GM12891 (cell line): ENCODE results near the gene ADPRH.
A peak's percentile ranks its signal among the peaks of the same experiment; 100 is the strongest.
"Not testable (repeated sequence)": the region's sequence is repeated elsewhere in the genome, so short reads cannot be mapped to it uniquely, and the experiment has no call there.

ENCODE experiments used
- DNase-seq: peaks from one replicate; pipeline ENCODE4 v3.0.0; 2011; ENCODE audit warnings: low spot score; ENCODE audit not compliant: insufficient read length
- FAIRE-seq: peaks from 2 replicates; lab custom pipeline; 2011; peaks lifted over from hg19 to GRCh38; lab: Jason Lieb, UNC
- PAX5 ChIP-seq: IDR thresholded peaks from 2 replicates; pipeline ENCODE4 v1.6.1; 2011; ENCODE audit warnings: low read length, moderate library complexity, mild to moderate bottlenecking; ENCODE audit not compliant: insufficient read depth, severe bottlenecking
- POLR2A ChIP-seq: IDR thresholded peaks from 2 replicates; pipeline ENCODE4 v1.6.1; 2011; ENCODE audit warnings: low read depth, low read length, control low read depth
- POLR2AphosphoS5 ChIP-seq: IDR thresholded peaks from 2 replicates; pipeline ENCODE4 v1.6.1; 2011; ENCODE audit warnings: low read depth, low read length, control low read depth
- POU2F2 ChIP-seq: IDR thresholded peaks from 2 replicates; pipeline ENCODE4 v1.6.1; 2011; ENCODE audit warnings: low read depth, mild to moderate bottlenecking, control low read depth, low read length, moderate library complexity
- SPI1 ChIP-seq: IDR thresholded peaks from 2 replicates; pipeline ENCODE4 v1.6.1; 2011; ENCODE audit warnings: low read depth, low read length, control low read depth
- TAF1 ChIP-seq: IDR thresholded peaks from 2 replicates; pipeline ENCODE4 v1.6.1; 2011; ENCODE audit warnings: low read depth, low read length, control low read depth

The ADPRH gene

DNA sequence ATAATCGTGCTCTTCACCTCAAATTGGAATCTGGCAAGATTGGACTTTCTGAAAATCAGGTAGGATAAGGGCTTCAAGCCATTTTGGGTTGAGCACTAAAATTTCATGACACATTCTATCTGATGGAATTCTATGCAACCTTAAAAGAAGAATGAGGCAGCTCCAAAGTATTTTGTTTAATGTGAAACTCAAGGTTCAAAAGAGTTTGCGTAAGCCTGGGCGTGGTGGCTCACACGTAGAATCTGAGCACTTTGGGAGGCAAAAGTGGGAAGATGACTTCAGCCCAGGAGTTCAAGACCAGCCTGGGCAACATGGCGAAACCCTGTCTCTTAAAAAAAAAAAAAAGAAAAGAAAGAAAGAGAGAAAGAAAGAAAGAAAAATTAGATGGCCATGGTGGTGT, 14.8 kb downstream of the ADPRH start:
- no peak for FAIRE-seq
- DNase-seq, result no peak
- TF ChIP-seq TAF1, result no peak
- TF ChIP-seq POLR2A, result no peak
- TF ChIP-seq SPI1, result no peak
- no peak for TF ChIP-seq POU2F2
- TF ChIP-seq POLR2AphosphoS5, result no peak
- no peak for TF ChIP-seq PAX5

- not testable (repeated sequence) for FAIRE-seq, DNase-seq
Measured at GRCh38 chr3:119594929-119595328, 15.6 kb downstream of the ADPRH start.

DNA sequence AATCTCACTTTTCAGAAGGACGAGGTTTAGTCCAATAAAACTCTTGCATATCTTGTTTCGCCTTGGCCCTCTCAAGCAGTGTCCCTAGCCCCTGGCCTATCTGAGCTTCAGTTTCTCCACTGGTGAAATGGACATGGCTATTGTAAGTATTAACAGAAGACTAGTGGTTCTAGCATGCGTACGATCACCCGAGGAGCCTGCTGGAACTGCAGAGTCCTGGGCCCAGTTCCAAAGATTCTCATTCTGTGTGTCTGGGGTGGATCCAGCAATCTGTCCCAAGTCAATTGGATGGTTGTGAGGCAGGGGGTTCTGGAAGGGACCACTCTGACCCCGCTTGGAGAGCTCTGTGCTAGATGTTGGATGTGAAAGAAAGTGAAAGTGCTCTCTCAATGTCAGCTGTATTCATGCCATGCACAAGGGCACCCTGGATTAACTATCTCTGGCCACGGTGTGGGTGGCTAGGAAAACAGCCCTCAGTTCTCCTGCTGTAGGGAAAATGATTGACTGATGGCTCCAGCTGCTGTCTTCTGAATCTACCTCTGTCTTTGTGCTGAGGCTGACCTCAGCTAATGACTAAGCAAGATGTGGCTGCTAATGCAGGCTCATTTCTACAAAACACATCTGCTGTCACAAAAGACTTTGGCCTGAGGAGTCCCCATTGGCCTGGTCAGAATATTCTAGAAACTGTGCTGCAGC, 16.5 kb downstream of the ADPRH start:
- TF ChIP-seq TAF1 (peak; percentile 14; the same call in 1 of the 2 replicates), SPI1 (no peak)
- FAIRE-seq (peak; percentile 69), DNase-seq (no peak)

- FAIRE-seq (peak; percentile 90), DNase-seq (no peak)
- TF ChIP-seq POLR2AphosphoS5 (no peak), POLR2A (peak; percentile 44; the same call in 1 of the 2 replicates), SPI1 (no peak), TAF1 (peak; percentile 6; the same call in 1 of the 2 replicates)
Measured at GRCh38 chr3:119596398-119596797, 17.1 kb downstream of the ADPRH start.

DNA sequence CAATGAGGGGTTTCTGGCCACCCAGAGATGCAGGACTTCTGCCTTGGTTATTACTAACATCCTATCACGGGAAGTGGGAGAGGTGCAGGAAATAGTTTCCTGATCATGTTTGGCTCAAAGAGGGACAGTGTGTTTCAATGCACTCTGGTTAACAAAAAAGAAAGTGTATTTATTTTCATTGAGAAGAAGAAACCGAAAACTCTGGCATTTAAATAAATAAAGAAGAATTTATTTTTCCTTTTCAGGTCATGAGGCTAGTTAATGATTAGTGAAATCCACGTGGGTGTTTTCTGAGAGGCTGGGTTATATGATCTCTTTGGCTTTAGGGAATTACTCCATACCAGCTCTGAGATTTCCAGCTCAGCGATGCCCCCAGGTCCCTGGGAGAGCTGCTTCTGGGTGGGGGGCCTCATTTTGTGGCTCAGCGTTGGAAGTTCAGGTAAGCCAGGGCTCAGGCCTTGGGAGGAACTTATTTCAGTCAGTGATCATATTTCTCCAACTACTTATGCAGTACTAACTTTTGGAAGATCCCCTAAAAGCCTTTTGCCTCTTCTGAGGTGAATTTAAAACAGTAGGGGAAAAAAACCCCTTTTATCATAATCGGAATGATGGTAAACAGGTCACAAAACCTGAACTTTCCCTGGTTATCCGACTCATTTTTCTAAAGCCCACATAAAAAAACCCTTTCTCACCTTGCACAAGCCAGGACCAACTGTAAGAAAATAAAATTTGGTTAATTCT, 18.4 kb downstream of the ADPRH start, which contains the start of gene PLA1A:
PLA1A (plus strand) TSS at position 338 of the 741 bp plus-strand sequence; CDS start at position 367, 29 bp downstream.
- no peak for DNase-seq
- peak; percentile 26 for FAIRE-seq
- TF ChIP-seq TAF1 (no peak), POU2F2 (no peak), PAX5 (no peak), POLR2A (peak; percentile 49; the same call in 1 of the 2 replicates), POLR2AphosphoS5 (peak; percentile 63; the same call in 1 of the 2 replicates), SPI1 (no peak)

DNA sequence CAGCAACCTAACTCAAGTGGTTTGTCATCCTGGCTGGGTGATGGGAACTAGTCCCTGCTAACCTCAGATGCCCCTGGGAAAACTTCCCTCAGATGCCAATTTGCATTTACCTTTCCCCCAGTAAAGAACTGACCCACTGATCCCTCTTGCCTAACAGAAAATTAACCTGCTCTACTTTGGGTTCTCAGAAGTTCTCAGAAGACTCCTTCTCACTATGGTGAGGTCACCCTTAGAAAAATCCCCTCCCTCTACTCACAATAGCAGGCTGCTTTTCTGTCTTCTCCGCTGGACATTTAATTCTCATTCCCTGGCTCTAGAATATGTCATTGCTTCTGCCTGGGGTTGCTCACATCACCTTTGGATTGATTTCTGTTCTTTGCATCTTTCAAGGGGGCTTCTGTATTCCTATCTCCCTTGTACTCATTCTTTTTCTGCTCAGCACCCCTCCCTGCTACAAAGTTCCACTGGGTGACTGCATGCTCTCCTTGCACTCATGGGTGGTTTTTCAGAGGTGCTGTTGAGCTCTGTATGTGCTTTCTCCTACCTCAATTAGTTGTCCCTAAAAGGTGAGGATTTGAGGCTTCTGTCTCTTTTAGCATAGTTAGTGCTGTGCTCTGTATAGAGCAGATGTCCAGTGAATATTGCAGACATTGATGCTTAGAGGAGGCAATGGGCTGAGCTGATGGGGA, 19.3 kb downstream of the ADPRH start:
- DNase-seq (no peak), FAIRE-seq (peak; percentile 82)
- TF ChIP-seq POU2F2 (peak; percentile 94), POLR2A (no peak; the same call in 1 of the 2 replicates)

DNA sequence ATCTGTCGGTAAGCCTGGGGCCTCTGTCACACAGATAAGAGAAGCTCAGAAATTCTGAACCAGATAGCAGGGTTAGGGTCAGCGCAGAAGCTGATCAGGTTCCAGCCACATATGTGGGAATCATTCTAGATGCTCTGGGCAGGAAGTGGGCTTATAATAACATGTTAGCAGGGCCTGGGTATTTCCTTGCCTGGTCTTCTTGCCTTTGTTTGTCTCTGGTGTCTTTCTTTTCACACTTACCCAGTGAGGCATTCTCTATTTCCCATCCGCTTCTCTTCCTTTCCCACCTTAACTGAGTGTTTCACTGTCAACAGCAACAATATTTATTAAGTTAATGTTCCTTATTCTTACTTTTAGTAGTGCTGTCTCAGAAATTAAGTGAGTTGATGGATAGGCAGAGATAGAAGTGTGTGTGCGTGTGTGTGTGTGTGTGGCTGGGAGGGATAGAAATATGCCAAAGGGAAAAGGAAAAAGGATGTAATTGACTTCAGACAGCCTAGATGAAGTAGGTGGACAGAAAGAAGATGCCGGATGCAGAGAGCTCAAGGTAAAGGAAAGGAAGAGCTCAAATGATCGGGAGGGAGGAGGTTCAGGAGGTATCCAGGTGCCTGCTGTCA, 20.4 kb downstream of the ADPRH start:
- FAIRE-seq (peak; percentile 47), DNase-seq (no peak)
- no peak for TF ChIP-seq POU2F2
- TF ChIP-seq PAX5, result no peak
- TF ChIP-seq POLR2A, result no peak
- TF ChIP-seq SPI1, result peak; percentile 16; the same call in 1 of the 2 replicates
- no peak for TF ChIP-seq POLR2AphosphoS5
- no peak for TF ChIP-seq TAF1

DNA sequence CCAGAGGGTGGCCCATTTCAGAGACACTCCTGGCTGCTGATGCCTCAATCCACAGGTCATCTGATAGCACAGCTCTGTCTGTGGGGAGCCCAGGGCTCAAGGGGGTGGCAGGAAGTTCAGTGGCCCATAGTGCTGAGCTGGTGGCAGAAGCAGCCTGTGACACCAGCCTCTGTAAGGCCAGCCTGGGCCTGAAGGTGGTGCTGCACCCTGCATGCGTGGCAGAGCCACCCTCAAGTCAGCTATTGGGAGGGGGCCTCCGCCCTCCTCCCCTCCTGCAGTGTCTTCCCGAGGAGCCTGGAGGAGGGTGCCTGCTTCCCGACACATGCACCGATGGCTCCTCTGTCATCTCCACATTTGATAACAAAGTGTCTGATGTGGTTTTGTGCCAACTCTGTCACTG, 21.4 kb downstream of the ADPRH start:
- DNase-seq (no peak), FAIRE-seq (peak; percentile 93)
- no peak for TF ChIP-seq POLR2A
- no peak for TF ChIP-seq SPI1
- TF ChIP-seq PAX5, result no peak
- TF ChIP-seq POLR2AphosphoS5, result peak; percentile 45; the same call in 1 of the 2 replicates
- peak; percentile 52; the same call in 1 of the 2 replicates for TF ChIP-seq TAF1
- TF ChIP-seq POU2F2, result 0 out of 2 replicates have a peak, but pooled peaks have one; percentile 42

DNA sequence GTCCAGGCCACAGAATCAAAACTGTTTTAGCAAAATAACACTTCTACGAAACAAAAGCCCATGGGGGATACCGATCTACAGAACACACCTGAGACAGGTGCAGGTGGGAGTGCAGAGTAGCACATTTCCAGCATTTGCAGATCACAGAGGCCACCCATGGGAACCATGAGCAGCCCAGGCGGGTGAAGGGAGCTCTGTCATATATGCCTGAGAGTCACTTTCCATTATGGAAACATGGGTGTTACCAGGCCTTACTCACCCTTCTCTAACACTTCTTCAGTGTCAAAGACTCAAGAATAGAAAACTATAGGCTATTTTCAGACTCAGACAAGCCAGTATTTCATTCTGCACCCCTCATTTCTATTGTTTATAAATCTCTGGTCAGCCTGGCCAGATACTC, 21.9 kb downstream of the ADPRH start:
- no peak for TF ChIP-seq POLR2A
- TF ChIP-seq POU2F2, result no peak
- TF ChIP-seq TAF1, result no peak
- no peak for TF ChIP-seq POLR2AphosphoS5
- no peak for TF ChIP-seq SPI1
- TF ChIP-seq PAX5, result no peak
- no peak for FAIRE-seq

DNA sequence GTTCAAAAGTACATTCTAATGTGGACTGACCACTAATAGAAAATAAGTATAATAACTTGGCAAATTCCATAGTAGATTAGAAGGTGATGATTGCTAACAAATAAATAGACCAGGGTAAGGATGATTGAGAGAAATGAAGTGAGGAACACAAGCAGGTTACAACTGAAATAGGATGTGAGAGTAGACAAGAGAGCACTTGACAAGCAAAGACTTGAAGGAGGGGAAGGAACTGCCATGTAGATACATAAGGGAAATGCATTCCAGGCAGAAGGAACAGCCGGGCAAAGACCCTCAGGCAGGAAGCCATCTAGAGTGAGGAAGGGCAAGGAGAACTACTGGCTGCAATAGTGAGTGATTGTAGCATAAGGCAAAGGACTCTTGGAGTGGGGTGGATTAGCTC, 23.4 kb downstream of the ADPRH start:
- TF ChIP-seq POU2F2 (no peak), SPI1 (peak; percentile 65; the same call in 1 of the 2 replicates), TAF1 (no peak)
- DNase-seq, result no peak
- FAIRE-seq, result peak; percentile 69

More for the DNA sequence above, 21.9 kb downstream of the ADPRH start:
- no peak for DNase-seq
